Measurements from ENCODE around the gene AKR1C3. TPM values are rescaled to one million over a fixed set of nuclear protein-coding genes. Genes with fewer than 3 reads are reported as not detected.

AKR1C3 gene
- total RNA-seq, 6 donors from 2014 or later = 39.8 to 136 (median 96.0) TPM

DNA sequence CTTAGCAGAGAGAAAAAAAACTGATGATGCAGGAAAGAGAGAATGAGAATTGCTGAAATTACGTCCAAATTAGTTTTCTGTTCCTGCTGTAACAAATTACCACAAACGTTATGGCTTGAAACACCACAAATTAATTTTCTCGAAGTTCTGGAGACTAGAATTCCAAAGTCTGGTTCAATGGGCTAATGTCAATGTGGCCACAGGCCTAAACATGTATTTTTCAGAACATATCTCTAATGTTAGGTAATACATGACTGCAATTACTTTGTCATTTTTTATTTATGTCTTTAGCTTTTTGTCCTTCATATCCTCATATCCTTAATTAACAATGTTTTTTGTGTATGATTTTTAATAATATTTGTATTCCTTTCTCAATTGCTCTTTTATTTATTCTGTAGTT lies 3.0 kb upstream of the AKR1C3 start:
- 90 to 95% methylated on average over 3 of the region's 3 CpGs for WGBS, 2 donors

DNA sequence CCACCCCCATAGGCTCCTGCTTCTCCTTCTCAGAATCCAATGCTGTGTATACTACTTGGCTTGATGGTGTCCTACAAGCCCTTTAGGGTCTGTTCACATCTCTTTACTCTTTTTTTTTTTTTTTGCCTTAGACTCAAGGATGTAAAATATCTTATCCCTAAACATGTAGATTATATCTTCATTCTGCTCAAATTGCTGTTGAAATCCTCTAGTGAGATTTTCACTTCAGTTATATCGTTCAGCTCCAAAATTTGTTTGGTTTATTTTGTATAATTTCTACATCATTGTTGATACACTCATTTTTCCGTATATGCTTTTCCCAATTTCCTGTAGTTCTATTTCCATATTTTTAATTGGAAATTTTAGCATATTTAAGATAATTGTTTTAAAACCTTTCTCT lies 1.8 kb upstream of the AKR1C3 start:
- Histone ChIP-seq H3K36me3 (no peaks in the 10 kb centered on the region), H3K4me1 (peaks cover 0 to 4% (median 1%) of the 10 kb centered on the region in 4 donors), H3K27me3 (no peaks in the 10 kb centered on the region), H3K4me3 (no peak overlapping the region), H3K27ac (no peak overlapping the region), H3K9me3 (no peaks in the 10 kb centered on the region)
- TF ChIP-seq, protein P1, sequence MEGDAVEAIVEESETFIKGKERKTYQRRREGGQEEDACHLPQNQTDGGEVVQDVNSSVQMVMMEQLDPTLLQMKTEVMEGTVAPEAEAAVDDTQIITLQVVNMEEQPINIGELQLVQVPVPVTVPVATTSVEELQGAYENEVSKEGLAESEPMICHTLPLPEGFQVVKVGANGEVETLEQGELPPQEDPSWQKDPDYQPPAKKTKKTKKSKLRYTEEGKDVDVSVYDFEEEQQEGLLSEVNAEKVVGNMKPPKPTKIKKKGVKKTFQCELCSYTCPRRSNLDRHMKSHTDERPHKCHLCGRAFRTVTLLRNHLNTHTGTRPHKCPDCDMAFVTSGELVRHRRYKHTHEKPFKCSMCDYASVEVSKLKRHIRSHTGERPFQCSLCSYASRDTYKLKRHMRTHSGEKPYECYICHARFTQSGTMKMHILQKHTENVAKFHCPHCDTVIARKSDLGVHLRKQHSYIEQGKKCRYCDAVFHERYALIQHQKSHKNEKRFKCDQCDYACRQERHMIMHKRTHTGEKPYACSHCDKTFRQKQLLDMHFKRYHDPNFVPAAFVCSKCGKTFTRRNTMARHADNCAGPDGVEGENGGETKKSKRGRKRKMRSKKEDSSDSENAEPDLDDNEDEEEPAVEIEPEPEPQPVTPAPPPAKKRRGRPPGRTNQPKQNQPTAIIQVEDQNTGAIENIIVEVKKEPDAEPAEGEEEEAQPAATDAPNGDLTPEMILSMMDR (IDR thresholded peaks at IDR 0.05) = no peak
- no peak for TF ChIP-seq POLR2A (IDR thresholded peaks at IDR 0.05)
- TF ChIP-seq EP300 (IDR thresholded peaks at IDR 0.05) = no peak
- TF ChIP-seq POLR2AphosphoS5 (IDR thresholded peaks at IDR 0.05) = no peak
- ATAC-seq (ENCODE audit: low FRiP score in 2 of 2) = no peak
- WGBS, 2 donors = 94 to 95% methylated on average over 2 of the region's 2 CpGs
- DNase-seq = no peak

More for the DNA sequence above, 3.0 kb upstream of the AKR1C3 start:
- TF ChIP-seq POLR2AphosphoS5 (IDR thresholded peaks at IDR 0.05) (no peak), POLR2A (IDR thresholded peaks at IDR 0.05) (no peak), EP300 (IDR thresholded peaks at IDR 0.05) (no peak)
- TF ChIP-seq, protein P1 (IDR thresholded peaks at IDR 0.05) = no peak
- DNase-seq (no peak), ATAC-seq (ENCODE audit: low FRiP score in 2 of 2) (no peak)
- H3K4me3 ChIP-seq = no peak overlapping the region
- H3K36me3 ChIP-seq = no peaks in the 10 kb centered on the region
- H3K4me1 ChIP-seq = peaks cover 0 to 4% (median under 1%) of the 10 kb centered on the region in 4 donors
- no peak overlapping the region for H3K27ac ChIP-seq
- H3K9me3 ChIP-seq = no peaks in the 10 kb centered on the region
- H3K27me3 ChIP-seq = no peaks in the 10 kb centered on the region

DNA sequence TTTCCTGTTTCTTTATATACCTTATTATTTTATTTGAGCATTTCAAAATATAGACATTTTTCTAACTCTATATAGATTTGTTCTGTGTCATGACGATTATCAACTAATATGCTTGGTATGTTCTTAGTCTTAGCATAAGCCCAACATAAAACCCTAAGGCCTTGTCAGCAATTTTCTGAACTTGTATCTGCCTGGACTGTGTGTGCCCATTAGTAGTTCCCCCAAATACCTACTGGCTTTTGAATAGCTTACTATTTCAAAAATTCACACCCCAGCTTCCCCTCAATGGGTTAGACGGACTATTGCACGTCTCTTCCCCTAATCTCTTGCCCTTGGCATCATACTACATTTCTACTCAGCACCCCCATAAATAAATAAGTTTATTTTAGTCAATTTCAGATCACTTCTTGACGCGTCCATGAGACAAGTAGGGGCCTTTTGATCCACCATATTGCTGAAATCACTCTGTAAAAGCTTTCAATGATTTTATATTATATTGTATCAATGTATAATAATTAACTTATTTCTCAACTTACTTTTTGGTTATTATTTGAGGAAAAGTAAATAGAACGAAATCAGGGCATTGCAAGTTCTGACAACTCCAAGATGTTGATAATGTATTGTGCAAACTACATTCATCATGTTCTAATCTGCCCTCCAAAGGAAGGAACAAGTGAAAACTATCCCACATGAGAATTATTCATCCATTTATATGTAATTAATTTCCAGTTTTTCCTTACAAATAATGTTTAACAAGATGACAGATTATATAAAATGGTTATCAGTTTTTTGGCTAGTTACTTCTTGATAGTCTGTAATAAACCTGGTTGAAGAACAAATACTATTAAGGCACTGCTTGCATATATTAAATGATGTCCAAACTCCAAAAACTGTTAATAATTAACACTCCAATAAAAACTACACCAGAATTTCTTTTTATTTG lies 1.1 kb upstream of the AKR1C3 start:
- TF ChIP-seq, protein P1 (IDR thresholded peaks at IDR 0.05) = no peak
- TF ChIP-seq POLR2A (IDR thresholded peaks at IDR 0.05) (no peak), EP300 (IDR thresholded peaks at IDR 0.05) (no peak), POLR2AphosphoS5 (IDR thresholded peaks at IDR 0.05) (no peak)
- Histone ChIP-seq H3K27ac (no peak overlapping the region), H3K27me3 (no peaks in the 10 kb centered on the region), H3K9me3 (no peaks in the 10 kb centered on the region), H3K4me1 (peaks cover 0 to 4% (median 1%) of the 10 kb centered on the region in 4 donors), H3K36me3 (peaks cover 0 to 6% (median 0%) of the 10 kb centered on the region in 4 donors), H3K4me3 (no peak overlapping the region)
- ATAC-seq (ENCODE audit: low FRiP score in 2 of 2) = no peak
- WGBS, 2 donors = 86 to 89% methylated on average over 6 of the region's 6 CpGs
- no peak for DNase-seq

DNA sequence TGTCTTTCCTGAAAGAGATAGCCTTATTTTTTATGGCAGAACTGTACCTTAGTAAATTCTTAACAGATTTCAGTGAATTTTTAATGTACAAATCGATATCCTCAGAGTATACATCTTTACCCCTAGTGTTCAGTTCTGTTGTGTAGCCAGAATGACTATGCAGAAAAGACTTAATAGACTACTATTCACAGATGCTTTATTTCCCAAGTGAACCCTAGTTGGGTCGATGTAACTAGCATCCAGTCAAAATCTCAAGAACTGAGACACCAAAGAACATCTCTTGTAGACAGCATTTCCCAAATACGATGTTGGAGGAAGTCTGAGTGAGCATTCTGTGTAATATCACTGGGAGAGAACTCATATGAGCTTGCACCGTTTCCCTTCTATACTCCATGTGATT lies 1.5 kb downstream of the AKR1C3 start:
- peaks cover 0 to 19% (median 9%) of the 10 kb centered on the region in 4 donors for H3K36me3 ChIP-seq
- TF ChIP-seq, protein P1 (IDR thresholded peaks at IDR 0.05) = no peak
- H3K27ac ChIP-seq = peak overlapping the region in 2 of 4 donors; percentile 36 to 50
- ATAC-seq (ENCODE audit: low FRiP score in 2 of 2) (peak in 1 of 2 donors; percentile 47), DNase-seq (no peak)
- H3K4me3 ChIP-seq = peak overlapping the region in 3 of 4 donors; percentile 47 to 56 (median 52)
- H3K4me1 ChIP-seq = peaks cover 0 to 4% (median 1%) of the 10 kb centered on the region in 4 donors
- no peaks in the 10 kb centered on the region for H3K27me3 ChIP-seq
- 42 to 57% methylated on average over 4 of the region's 4 CpGs for WGBS, 2 donors
- no peaks in the 10 kb centered on the region for H3K9me3 ChIP-seq

All from upper lobe of left lung (tissue), 6 donors.